ENCODE data around the gene CLK1.
"Not testable (repeated sequence)": the region's sequence is repeated elsewhere in the genome, so short reads cannot be mapped to it uniquely, and the experiment has no call there.

CLK1 gene

DNA sequence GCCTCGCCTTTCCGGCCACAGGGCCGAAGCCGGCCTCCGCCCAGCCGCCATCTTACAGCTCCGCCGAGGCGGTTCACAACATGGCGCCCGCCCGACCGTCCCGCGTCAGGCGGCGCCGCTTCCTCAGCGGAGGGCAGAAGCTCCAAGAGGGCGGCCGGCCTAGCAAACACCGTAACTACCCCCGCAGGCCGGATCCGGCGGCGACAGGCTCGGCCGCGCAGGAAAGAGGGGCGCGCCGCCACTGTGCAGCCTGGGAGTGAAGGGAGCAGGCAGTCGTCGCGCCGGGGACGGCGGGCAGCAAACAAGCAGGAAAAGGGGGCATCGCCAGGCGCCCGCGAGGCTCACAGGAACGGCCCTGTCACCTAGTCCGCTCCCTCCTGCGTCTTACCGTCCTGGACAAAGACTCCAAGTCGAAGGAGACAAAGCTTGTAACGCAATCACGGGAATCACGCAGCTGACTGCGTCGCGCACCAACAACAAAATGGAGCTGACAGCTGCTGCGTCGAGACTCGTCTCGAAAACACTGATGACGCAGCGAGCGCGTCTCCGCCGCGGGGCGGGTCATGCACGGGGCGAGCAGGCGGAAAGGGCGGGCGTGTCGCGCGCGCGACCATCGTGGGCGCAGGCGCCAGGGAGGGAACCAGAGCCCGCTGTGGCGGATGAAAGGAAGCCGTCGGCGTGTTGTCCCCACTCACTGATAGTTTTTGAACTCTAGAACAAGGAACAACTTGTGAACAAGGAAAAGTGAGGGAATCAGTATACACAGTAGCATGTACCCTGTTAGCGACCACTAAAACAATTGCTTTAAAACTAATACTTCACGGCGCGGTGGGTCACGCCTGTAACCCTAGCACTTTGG lies at the start of gene CLK1:
Gene CLK1, minus strand, starts transcription at position 483 of the 859 bp plus-strand sequence. CDS start 2,796 bp downstream, outside the sequence.
- DNase-seq (ENCODE audit: low read depth): peak; percentile 94

DNA sequence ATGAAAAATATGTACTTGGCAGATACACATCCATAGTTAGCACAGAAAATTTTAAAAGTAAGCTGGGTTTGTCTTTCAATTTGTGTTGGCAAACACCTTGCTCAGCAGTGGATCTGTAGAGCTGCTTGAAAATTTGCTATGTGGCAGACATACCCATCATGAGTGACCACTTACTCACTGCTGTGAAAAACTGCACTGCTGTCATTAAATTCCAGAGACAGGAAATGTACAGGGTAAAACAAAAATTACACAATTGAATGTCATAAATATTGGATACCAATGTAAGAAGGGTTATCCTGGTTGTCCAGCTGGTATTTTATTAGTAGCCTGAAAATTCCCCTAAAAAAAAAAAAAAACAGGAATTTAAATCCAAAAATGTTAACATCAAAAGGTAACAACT lies 49.2 kb upstream of the CLK1 start:
- no peak for DNase-seq (ENCODE audit: low read depth)

GRCh38 chr2:200909958-200910357 lies 45.5 kb upstream of the CLK1 start:
- no peak for DNase-seq (ENCODE audit: low read depth)

- DNase-seq (ENCODE audit: low read depth): peak; percentile 20
Observed at GRCh38 chr2:200905618-200906296, 41.3 kb upstream of the CLK1 start.

GRCh38 chr2:200901459-200902072 lies 37.1 kb upstream of the CLK1 start:
- DNase-seq (ENCODE audit: low read depth): peak; percentile 46

- DNase-seq (ENCODE audit: low read depth): no peak
Observed at GRCh38 chr2:200899482-200899881, 35.0 kb upstream of the CLK1 start.

DNA sequence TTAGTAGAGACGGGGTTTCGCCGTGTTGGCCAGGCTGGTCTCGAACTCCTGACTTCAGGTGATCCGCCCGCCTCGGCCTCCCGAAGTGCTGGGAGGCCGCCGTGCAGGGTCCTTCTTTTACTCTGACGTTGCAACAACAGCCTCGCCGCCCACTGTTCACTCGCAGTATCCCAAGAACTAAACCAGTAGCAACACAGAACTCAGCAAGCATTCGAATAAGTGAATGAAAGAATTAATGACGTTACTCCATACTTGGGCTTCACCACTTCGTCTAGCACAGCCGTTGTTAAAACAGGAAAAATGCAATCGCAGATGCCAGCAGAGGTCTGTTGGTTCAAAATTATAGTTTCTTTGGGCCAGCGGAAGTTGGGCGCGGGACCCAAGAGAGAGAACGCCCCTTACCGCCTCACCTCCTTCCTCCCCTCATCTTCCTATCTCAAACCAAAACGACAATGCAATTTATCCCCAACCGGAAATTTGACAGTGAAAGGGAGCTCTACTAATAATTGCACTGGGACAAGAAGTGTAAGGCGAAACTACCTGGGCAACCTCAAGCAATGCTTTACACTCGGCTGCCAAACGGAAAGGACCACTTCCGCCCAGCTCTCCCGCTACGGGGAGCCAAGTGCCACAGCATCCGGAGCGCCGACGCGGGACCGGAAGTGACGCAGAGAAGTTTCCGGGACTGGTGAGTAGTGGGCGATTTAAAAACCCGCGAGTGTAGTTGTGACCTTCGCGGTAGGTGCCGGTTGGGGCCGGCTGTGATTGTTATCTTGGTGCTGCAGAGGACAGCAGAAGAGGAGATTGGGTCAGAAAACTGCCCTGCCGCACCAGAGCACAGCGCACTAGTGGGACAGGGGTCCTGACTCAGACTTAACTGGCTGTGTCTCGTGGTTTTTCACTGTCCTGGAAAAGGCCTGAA lies 24.5 kb upstream of the CLK1 start, which contains the start of the genes NIF3L1 and PPIL3:
Gene NIF3L1, plus strand, starts transcription at position 668 of the 922 bp plus-strand sequence. CDS start 2,573 bp downstream, outside the sequence.
Gene PPIL3, minus strand, starts transcription at position 374 of the 922 bp plus-strand sequence. CDS start 1,462 bp downstream, outside the sequence.
- DNase-seq (ENCODE audit: low read depth): peak; percentile 89

GRCh38 chr2:200881715-200882249 lies 17.3 kb upstream of the CLK1 start:
- not testable (repeated sequence) for DNase-seq (ENCODE audit: low read depth)

GRCh38 chr2:200878289-200878880 lies 13.9 kb upstream of the CLK1 start:
- no peak for DNase-seq (ENCODE audit: low read depth)

DNA sequence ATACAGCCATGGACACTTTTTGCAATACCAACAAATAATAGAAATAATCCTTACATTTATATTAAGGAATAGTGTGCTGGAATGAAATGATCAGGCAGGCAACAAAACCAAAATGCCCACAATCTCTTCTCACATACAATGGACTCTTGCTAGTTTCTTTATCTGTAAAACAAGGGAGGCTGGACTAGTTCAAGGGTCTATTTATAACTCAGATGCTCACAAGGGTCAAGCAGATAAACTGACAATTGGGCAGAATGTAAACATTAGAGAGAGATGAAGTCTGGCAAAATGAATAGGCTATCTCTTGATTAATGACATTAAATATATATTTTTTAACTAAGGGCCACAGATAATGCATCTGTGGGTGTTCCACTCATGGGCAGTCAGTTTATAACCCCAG lies 13.0 kb upstream of the CLK1 start:
- DNase-seq (ENCODE audit: low read depth): no peak

- no peak for DNase-seq (ENCODE audit: low read depth)
Observed at GRCh38 chr2:200873560-200873959, 9.1 kb upstream of the CLK1 start.

- no peak for DNase-seq (ENCODE audit: low read depth)
Observed at GRCh38 chr2:200871151-200871550, 6.7 kb upstream of the CLK1 start.

DNA sequence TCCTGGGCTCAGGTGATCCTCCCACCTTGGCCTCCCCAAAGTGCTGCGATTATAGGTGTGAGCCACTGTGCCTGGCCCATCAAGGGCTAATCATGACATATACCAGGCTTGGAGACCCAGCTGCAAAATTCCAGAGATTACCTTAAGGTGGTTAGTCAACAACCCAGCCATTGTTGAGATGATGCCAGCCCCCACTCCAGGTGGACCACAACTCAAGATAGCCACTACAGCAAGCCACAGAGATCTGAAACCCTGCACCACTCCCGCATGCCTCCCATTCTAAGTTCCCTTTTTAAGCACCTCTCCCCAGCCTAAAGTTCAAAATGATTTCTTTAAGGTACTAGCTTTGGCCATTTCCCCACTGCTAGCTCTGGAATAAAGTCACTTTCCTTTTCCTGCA lies 4.6 kb upstream of the CLK1 start:
- no peak for DNase-seq (ENCODE audit: low read depth)

DNA sequence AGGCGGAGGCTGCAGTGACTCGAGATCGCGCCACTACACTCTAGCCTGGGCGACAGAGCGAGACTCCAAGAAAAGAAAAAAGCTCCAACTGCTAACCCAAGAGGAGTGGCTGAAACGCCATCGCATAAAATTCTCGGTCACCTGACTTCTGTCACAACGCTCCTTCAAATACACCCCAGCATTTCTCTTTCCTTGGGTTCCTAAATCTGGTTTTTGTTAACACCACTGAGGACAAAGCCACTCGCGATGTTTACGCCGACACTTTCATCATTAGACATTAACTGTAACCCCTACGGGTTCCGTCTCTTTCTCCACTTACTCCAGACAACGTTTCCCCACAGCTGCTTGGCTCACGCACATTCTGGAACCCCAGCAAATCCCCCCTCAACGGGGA lies 679 bp downstream of the CLK1 start:
- DNase-seq (ENCODE audit: low read depth): no peak

- DNase-seq (ENCODE audit: low read depth): peak; percentile 27
Observed at GRCh38 chr2:200862532-200863000, 1.9 kb downstream of the CLK1 start.

DNA sequence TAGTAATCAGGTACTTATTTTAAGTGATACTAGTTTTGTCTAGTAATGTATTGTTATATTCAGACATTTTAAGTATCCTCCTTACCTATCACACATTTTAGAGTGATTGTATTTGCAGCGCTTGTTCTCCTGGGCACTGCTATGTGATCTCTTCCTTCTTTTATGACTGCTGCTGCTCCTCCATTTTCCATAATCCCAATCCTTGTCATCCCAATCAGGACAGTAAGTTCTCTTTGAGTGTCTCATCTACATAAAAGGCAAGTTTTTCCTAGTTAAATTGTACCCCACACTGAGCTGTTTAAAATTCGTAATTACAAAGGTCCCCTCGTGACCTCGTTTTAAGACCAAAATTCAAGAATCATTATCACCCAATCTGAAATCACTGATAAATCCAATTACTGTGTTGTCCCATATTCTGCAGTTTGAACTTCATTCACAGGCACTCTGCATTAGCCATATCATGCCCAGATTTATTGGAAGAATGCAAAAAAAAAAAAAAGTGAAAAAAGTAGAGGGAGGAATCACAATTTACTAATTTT lies 2.8 kb downstream of the CLK1 start:
- no peak for DNase-seq (ENCODE audit: low read depth)

DNA sequence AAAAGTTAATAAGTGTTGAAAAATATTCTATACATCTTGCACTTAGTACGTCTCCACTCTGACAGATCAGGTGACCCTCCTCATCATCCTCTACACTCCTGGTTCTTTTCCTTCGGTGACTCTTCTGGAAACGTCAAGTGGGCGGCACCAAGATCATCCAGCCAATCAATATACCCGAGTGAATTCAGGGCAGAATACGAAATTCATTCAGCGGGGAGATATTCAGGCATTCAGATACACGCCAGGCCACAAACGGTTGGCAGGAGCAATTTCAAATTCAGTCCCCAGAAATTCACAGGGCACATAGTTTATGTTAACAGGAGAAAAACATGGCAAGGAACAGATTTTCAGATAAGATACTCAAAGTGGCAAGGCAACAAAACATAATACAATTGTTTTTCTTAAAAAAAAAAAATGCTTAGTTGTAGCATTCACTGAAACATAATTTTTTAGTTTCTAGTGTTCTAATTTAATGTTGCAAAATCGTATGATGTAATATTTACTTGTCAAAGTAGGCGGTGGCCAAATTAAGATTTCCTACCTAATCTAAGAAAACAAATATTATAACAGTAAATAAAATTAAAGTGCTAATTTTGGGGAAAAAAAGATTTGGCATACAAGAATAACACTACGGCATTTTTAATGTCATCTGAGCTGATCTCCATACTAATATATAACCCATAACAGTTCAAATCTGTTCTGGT lies 4.2 kb downstream of the CLK1 start:
- no peak for DNase-seq (ENCODE audit: low read depth)

- no peak for DNase-seq (ENCODE audit: low read depth)
Observed at GRCh38 chr2:200856806-200857205, 7.7 kb downstream of the CLK1 start.

- DNase-seq (ENCODE audit: low read depth): no peak
Observed at GRCh38 chr2:200852605-200853004, 11.9 kb downstream of the CLK1 start.
